GM12872 (cell line): ENCODE measurements around the gene AGBL4.

ENCODE experiments used
- CTCF ChIP-seq: IDR thresholded peaks from 3 replicates; pipeline ENCODE4 v1.5.1; 2011; ENCODE audit warnings: low read depth, mild to moderate bottlenecking, low read length, moderate library complexity; ENCODE audit not compliant: insufficient read depth

Gene AGBL4

GRCh38 chr1:49523764-49524163 is 500.0 kb downstream of the AGBL4 start:
- no peak for TF ChIP-seq CTCF

- no peak for TF ChIP-seq CTCF
Measured at GRCh38 chr1:49466961-49467360, 556.8 kb downstream of the AGBL4 start.

- no peak for TF ChIP-seq CTCF
Measured at GRCh38 chr1:49465486-49466185, 558.1 kb downstream of the AGBL4 start.

- TF ChIP-seq CTCF: no peak
Measured at GRCh38 chr1:49448200-49448599, 575.6 kb downstream of the AGBL4 start.

- no peak for TF ChIP-seq CTCF
Measured at GRCh38 chr1:49436865-49437264, 586.9 kb downstream of the AGBL4 start.

- TF ChIP-seq CTCF: no peak
Measured at GRCh38 chr1:49435291-49435690, 588.5 kb downstream of the AGBL4 start.

- TF ChIP-seq CTCF: no peak
Measured at GRCh38 chr1:49424782-49425181, 599.0 kb downstream of the AGBL4 start.
